ENCODE data around the gene TEAD1. TPM values are rescaled to one million over a fixed set of nuclear protein-coding genes. Genes with fewer than 3 reads are reported as not detected.
"Not testable (repeated sequence)": the region's sequence is repeated elsewhere in the genome, so short reads cannot be mapped to it uniquely, and the experiment has no call there.

TEAD1 gene
- total RNA-seq, 1 donor from 2014 or later = 88.8 TPM

DNA sequence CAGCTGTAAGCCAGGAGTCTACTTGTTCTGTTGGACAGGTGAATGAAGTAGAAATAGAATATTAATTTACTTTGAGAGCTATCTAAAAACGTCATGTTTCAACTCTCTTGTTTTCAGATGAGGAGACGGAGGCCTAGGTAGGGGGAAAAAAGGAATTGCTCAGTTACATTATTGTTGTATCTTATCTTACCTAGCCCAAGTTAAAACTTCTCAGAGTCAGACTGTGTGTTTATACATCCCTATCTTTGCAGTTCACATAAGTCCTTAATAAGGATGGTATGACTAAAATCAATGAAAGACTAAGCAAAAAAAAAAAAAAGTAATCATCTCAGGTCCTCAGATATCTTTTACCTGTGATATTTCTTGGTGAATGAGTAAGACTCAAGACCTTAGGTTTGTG lies 62.8 kb downstream of the TEAD1 start:
- no peak for DNase-seq (ENCODE audit: low spot score)

- no peak for DNase-seq (ENCODE audit: low spot score)
Measured at GRCh38 chr11:12741671-12742216, 67.5 kb downstream of the TEAD1 start.

- DNase-seq (ENCODE audit: low spot score) = no peak
Measured at GRCh38 chr11:12743834-12744449, 69.7 kb downstream of the TEAD1 start.

DNA sequence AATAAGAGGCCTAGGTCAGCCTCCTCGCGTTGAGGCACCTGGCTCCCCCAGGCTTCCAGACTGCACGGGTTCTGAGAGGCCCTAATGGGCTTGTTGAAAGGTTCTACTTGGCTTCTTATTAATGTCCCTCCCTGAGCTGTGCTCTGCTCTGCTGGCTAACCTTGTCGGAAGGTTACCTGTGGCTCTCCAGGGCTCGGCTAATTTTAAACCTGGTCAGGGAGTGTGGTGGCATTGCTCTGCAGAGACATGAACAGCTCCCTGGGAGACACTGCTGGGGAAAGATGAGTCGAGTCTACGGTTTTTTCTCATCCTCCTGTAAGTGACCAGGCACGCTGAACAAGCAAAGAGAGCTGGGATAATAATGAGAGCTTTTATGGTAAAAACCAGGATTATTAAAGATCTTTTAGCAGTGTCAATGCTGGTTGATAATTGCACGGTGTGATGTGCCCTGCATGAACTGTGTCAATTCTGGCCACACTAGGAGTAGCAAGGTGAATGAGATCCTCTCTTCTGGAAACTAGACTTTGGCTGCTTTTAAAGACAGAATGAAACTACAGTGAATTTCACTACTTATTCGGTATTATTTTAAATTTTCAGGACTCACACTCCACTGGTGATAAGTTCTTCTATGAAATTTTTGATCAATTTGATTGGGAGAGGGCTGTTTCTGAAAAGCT lies 70.7 kb downstream of the TEAD1 start:
- no peak for DNase-seq (ENCODE audit: low spot score)

DNA sequence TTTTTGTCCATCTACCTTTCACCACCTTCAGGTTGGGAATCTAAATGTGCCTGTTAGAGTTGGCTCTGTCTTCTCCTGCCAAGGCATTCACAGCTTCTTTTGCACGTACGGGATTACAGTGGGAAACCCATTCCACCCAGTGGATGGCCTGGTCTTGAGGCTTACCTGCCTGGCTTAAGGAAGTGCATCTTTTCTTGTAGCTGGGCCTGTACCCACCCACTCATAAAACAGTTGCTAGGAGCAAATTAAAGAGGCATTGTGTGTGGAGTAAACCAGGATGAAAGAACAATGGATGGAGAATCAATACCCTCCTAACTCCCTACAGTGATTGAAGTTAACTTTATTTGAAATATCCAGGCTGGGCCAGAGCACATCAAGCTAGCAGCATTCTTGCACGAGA lies 71.6 kb downstream of the TEAD1 start:
- no peak for DNase-seq (ENCODE audit: low spot score)

DNA sequence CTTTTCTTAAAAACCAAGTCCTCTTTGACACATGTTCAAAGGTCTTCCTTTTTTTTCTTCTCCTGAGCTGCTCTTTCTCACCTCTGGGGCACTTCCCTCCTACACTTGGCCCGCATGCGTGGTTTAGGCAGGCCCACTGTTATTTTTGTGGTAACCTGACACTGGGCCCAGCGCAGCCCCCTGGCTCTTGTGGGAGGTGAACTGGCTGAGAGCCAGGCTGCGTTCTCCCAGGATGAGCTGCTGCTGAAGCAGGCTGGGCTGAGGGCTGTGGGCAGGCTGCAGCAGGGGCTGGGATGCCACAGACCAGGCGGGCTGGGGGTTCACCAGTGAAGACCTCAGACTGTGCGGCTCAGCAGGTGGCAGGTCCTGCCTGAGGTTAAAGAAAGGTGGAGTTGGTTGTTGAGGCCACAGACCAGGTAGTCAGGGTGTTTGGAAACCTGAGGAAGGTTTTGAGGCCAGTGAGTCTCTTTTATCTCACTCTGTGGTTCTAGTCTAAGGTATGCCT lies 72.4 kb downstream of the TEAD1 start:
- DNase-seq (ENCODE audit: low spot score) = no peak

DNA sequence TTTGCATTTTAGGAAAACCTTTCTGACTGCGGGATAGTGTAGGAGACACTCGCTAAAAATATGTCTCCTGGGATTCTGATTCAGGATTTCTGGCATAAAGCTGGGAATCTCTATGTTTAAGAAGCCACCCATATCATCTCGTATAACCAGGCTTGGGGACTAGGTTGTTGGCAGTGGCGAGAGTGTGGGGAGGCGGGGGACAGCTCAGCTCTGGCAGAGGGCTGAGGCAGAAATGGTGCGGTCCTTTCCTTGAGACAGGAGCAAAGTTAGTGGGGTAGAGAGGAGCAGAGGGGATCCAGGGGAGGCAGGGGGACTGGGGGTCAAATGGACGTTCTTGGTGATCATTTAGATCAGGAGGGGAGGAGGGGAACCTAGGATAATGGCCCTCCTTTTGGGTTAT lies 74.3 kb downstream of the TEAD1 start:
- DNase-seq (ENCODE audit: low spot score) = no peak

DNA sequence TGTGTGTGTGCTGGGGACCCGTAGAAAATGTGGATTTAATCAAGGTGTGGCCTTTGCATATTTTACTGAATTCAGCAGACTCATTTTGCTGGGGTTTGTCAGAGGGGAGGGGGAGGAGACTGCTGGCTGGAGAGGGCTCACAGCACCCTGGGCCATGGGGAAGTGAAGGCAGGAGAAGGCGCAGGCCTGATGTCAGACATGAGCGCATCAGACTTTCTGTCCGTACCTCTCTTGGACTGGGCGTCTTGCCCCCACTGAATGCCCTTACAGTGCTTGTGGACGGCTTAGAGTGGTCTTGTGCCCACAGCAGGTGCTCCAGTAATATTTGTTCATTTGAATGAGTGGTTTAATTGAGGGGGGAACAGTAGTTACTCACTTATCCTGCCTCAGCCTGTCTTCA lies 75.2 kb downstream of the TEAD1 start:
- no peak for DNase-seq (ENCODE audit: low spot score)

GRCh38 chr11:12750181-12750580 lies 76.0 kb downstream of the TEAD1 start:
- DNase-seq (ENCODE audit: low spot score) = no peak

DNA sequence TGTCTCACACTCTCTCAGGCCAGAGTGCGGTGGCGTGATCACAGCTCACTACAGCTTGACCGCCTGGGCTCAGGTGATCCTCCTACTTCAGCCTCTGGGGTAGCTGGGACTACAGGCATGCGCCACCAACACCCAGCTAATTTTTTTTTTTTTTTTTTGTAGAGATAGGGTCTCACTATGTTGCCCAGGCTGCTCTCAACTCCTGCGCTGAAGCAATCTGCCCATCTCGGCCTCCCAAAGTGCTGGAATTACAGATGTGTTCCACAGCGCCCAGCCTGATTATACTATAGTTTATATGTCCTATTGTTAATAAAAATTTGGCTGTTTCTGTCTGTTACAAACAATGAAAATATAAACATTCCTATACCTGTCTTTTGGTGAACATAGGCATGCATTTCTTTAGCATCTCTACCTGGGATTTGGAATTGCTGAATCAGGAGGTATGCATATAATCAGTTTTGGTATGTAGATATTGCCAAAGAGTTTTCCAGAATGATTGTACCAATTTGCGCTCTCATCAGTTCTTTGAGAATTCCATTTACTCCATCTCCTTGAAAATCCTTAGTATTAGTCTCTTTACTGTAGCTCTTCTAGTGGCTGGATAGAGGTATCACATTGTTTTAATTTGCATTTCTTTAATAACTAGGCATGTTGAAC lies 78.8 kb downstream of the TEAD1 start:
- no peak for DNase-seq (ENCODE audit: low spot score)

DNA sequence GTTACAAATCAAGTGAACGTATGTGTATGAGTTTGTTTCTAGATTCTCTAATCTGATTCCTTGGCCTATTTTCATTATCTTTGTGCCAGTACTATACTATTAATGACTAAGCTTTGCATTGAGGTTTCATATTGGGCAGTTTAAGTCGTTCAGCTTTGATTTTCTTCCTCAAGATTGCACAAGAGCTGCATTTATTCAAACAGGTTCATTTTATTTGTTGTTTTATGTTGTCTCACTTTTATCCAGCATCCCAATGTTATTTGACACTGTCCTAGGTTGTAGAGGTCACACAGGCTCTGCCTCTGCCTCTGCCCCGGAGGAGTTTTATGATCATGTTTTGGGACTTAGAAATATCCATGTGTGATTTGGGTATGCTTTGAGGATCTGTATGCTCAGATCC lies 79.8 kb downstream of the TEAD1 start:
- DNase-seq (ENCODE audit: low spot score) = no peak

GRCh38 chr11:12754582-12755234 lies 80.5 kb downstream of the TEAD1 start:
- no peak for DNase-seq (ENCODE audit: low spot score)

DNA sequence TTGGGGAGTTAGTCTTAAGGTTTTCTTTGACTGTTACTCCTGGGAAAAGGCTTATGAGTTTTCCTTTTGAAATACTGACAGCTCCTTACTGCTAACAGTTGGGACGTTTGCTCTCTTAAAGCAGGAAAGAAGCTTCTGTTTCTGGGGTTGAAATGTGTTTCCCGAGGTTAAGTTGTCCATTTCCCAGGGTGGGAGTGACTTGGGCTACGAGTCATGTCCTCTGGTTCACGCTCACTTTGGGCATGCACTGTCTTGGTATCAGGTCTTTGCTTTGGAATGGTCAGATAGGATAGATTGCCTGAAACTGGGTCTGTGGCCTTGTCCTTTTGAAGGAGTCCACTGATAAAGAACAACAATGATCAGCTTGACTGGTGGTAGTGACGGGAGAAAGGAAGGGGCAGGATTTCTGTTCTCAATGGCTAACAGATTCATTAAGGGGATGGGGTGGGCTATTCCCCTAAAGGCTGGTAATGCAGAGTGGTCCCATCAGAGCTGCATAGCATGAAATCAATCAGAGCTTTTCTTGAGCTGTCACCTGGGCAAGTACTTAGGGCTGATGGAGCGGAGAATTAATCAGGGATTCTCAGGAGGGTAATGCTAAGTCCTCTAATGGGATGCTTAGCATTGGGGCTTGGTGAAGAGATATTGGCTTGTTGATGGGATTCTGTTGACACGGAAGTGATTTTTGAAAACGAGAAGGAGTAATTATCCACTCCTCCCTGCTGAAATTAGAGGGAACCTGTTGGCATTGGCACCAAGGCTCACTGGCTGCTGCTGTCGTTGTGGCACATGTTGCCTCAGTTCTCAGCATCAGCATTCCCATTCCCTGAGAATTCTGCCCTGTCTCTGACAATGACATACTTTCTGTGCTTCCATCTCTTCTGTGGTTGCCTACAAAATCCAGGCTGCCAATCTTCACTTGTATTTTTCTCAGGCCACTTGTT lies 81.6 kb downstream of the TEAD1 start:
- DNase-seq (ENCODE audit: low spot score) = no peak

DNA sequence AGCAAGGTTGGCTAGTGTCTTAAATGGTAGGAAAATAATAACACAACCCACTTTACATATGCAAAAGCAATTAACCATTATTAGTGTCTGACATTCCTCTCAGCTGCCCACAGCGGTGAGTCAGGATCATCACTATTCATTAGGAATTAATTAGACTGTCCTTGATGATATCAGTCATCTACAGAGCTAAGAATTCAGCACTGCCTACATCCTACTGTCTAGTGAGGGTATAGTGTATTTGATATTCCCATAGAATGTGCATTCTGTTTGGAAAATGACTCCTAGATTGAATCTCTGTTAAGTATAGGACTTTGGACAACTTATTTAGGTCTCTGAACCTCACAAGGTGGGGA lies 82.2 kb downstream of the TEAD1 start:
- no peak for DNase-seq (ENCODE audit: low spot score)

GRCh38 chr11:12756867-12757266 lies 82.6 kb downstream of the TEAD1 start:
- no peak for DNase-seq (ENCODE audit: low spot score)

- DNase-seq (ENCODE audit: low spot score) = no peak
Measured at GRCh38 chr11:12757416-12757815, 83.2 kb downstream of the TEAD1 start.

DNA sequence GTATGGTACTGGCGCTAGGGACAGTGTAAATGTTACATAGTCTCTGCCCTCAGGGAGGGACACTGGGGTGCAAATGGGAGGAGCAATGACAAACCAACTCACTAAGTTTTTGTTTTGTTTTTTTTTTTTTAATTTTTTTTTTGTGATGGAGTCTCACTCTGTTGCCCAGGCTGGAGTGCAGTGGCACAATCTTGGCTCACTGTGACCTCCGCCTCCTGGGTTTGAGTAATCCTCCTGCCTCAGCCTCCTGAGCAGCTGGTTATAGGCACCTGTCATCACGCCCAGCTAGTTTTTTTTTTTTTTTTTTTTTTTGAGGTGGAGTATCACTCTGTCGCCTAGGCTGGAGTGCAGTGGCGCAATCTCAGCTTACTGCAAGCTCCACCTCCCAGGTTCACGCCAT lies 83.9 kb downstream of the TEAD1 start:
- not testable (repeated sequence) for DNase-seq (ENCODE audit: low spot score)

GRCh38 chr11:12761029-12761428 lies 86.8 kb downstream of the TEAD1 start:
- no peak for DNase-seq (ENCODE audit: low spot score)

- no peak for DNase-seq (ENCODE audit: low spot score)
Measured at GRCh38 chr11:12762278-12762677, 88.1 kb downstream of the TEAD1 start.

- DNase-seq (ENCODE audit: low spot score) = no peak
Measured at GRCh38 chr11:12762696-12763324, 88.6 kb downstream of the TEAD1 start.

Measured in mucosa of gallbladder (tissue), 1 donor.